ENCODE measurements around the gene JCHAIN.

JCHAIN gene

GRCh38 chr4:70634482-70634881 lies 31.8 kb downstream of the JCHAIN start:
- DNase-seq: no peak

GRCh38 chr4:70632028-70632427 lies 34.3 kb downstream of the JCHAIN start:
- no peak for DNase-seq

- no peak for DNase-seq
These were observed 36.1 kb downstream of the JCHAIN start for GRCh38 chr4:70630162-70630561.

- DNase-seq: no peak
These were observed 36.7 kb downstream of the JCHAIN start for GRCh38 chr4:70629469-70630090.

GRCh38 chr4:70628444-70628843 lies 37.9 kb downstream of the JCHAIN start, which contains the start of gene ENAM:
Gene ENAM, plus strand, starts transcription at chr4:70628744. Its CDS starts 757 bp downstream, at chr4:70629501.
- DNase-seq: no peak

- DNase-seq: no peak
These were observed 38.7 kb downstream of the JCHAIN start for GRCh38 chr4:70627620-70628019.

- no peak for DNase-seq
These were observed 42.0 kb downstream of the JCHAIN start for GRCh38 chr4:70624226-70624793.

- DNase-seq: no peak
These were observed 43.0 kb downstream of the JCHAIN start for GRCh38 chr4:70623323-70623722.

- DNase-seq: no peak
These were observed 46.5 kb downstream of the JCHAIN start for GRCh38 chr4:70619778-70620177.

- no peak for DNase-seq
These were observed 47.0 kb downstream of the JCHAIN start for GRCh38 chr4:70619288-70619687.

GRCh38 chr4:70614184-70614555 lies 52.1 kb downstream of the JCHAIN start:
- DNase-seq: no peak

GRCh38 chr4:70613306-70614183 lies 52.8 kb downstream of the JCHAIN start:
- DNase-seq: no peak

- no peak for DNase-seq
These were observed 58.0 kb downstream of the JCHAIN start for GRCh38 chr4:70608324-70608723.

GRCh38 chr4:70607334-70607853 lies 58.9 kb downstream of the JCHAIN start:
- no peak for DNase-seq

- DNase-seq: no peak
These were observed 59.8 kb downstream of the JCHAIN start for GRCh38 chr4:70606459-70606858.
